ENCODE measurements around the gene ANKRD24.
"Not testable (repeated sequence)": the region's sequence is repeated elsewhere in the genome, so short reads cannot be mapped to it uniquely, and the experiment has no call there.

Gene ANKRD24

GRCh38 chr19:4173479-4174212 is 8.8 kb upstream of the ANKRD24 start:
- no peak for DNase-seq (ENCODE audit: low read depth)

- no peak for DNase-seq (ENCODE audit: low read depth)
These were observed 8.1 kb upstream of the ANKRD24 start for GRCh38 chr19:4174213-4174894.

GRCh38 chr19:4174895-4175668 is 7.4 kb upstream of the ANKRD24 start:
- DNase-seq (ENCODE audit: low read depth): no peak

GRCh38 chr19:4175669-4175931 is 6.9 kb upstream of the ANKRD24 start:
- DNase-seq (ENCODE audit: low read depth): no peak

- no peak for DNase-seq (ENCODE audit: low read depth)
These were observed 5.3 kb upstream of the ANKRD24 start for GRCh38 chr19:4177146-4177545.

- no peak for DNase-seq (ENCODE audit: low read depth)
These were observed 3.5 kb upstream of the ANKRD24 start for GRCh38 chr19:4178990-4179389.

GRCh38 chr19:4181053-4181508 is 1.4 kb upstream of the ANKRD24 start:
- DNase-seq (ENCODE audit: low read depth): no peak

GRCh38 chr19:4183967-4184717 is 1.7 kb downstream of the ANKRD24 start:
- DNase-seq (ENCODE audit: low read depth): no peak

GRCh38 chr19:4184718-4185352 is 2.3 kb downstream of the ANKRD24 start:
- DNase-seq (ENCODE audit: low read depth): no peak

- DNase-seq (ENCODE audit: low read depth): no peak
These were observed 3.1 kb downstream of the ANKRD24 start for GRCh38 chr19:4185413-4186086.

- DNase-seq (ENCODE audit: low read depth): peak; percentile 57
These were observed 3.9 kb downstream of the ANKRD24 start for GRCh38 chr19:4186087-4186993.

- DNase-seq (ENCODE audit: low read depth): no peak
These were observed 5.0 kb downstream of the ANKRD24 start for GRCh38 chr19:4187313-4188122.

- no peak for DNase-seq (ENCODE audit: low read depth)
These were observed 7.2 kb downstream of the ANKRD24 start for GRCh38 chr19:4189641-4190040.

GRCh38 chr19:4192537-4192936 is 10.0 kb downstream of the ANKRD24 start:
- not testable (repeated sequence) for DNase-seq (ENCODE audit: low read depth)

GRCh38 chr19:4194353-4194752 is 11.9 kb downstream of the ANKRD24 start:
- DNase-seq (ENCODE audit: low read depth): no peak

GRCh38 chr19:4196009-4196408 is 13.5 kb downstream of the ANKRD24 start:
- DNase-seq (ENCODE audit: low read depth): no peak

- DNase-seq (ENCODE audit: low read depth): no peak
These were observed 14.2 kb downstream of the ANKRD24 start for GRCh38 chr19:4196587-4197148.

- DNase-seq (ENCODE audit: low read depth): no peak
These were observed 14.7 kb downstream of the ANKRD24 start for GRCh38 chr19:4197228-4197624.
